HT1080 (cell line): ENCODE data around the gene CYS1. TPM values are rescaled to one million over a fixed set of nuclear protein-coding genes. Genes with fewer than 3 reads are reported as not detected.
"Not testable (repeated sequence)": the region's sequence is repeated elsewhere in the genome, so short reads cannot be mapped to it uniquely, and the experiment has no call there.

Source experiments
- DNase-seq: peaks from one replicate; pipeline ENCODE4 v3.0.0-alpha.2; 2015; ENCODE audit warnings: low read depth
- polyA plus RNA-seq, 2 experiments: library from polyadenylated mRNA; depleted of rRNA; stranded (reverse); fragments of >200 nt; gene quantifications; 2 replicates each; pipeline ENCODE4 v1.2.3, GENCODE V29; 2015
- total RNA-seq: library from RNA; depleted of rRNA; stranded (reverse); fragments of >200 nt; shearing (Covaris generic); gene quantifications from 2 replicates; pipeline ENCODE4 v1.2.3, GENCODE V29; 2014; rRNA removed

CYS1 gene, protein sequence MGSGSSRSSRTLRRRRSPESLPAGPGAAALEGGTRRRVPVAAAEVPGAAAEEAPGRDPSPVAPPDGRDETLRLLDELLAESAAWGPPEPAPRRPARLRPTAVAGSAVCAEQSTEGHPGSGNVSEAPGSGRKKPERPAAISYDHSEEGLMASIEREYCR
- 0.05 and 0.10 TPM in 2 replicates for total RNA-seq
- polyA plus RNA-seq (2015; cell fraction: cytosol; rRNA removed): 0.06 and 0.09 TPM in 2 replicates
- polyA plus RNA-seq (2015; cell fraction: nucleus; rRNA removed): 0.16 TPM in 1 of 2 replicates, not detected in the other

DNA sequence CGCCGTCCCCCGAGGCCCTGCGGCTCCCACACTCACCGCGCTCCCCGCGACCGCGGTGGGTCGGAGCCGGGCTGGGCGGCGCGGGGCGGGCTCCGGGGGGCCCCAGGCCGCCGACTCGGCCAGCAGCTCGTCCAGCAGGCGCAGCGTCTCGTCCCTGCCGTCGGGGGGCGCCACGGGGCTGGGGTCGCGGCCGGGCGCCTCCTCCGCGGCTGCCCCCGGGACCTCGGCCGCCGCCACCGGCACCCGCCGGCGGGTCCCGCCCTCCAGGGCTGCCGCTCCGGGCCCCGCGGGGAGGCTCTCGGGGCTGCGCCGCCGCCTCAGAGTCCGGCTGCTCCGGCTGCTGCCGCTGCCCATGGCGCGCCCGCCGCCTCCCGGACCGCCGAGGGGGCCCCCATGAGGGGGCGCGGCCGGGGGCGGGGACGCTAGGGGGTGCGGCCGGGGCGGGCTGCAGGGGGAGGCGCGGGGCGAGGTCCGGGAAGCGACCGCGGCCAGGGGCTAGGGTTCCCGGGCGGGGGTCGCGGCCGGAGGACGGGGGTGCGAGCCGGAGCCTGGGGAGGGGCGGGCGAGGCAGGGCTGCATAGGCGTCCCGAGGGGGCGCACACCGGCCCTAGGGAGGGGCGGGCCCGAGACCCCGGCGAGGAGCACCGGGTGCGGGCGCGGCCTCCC, at the start of gene CYS1:
TSS of gene CYS1 (minus strand) at position 542 of the 666 bp plus-strand sequence. CDS start at position 354, 188 bp downstream.
- DNase-seq: no peak

DNA sequence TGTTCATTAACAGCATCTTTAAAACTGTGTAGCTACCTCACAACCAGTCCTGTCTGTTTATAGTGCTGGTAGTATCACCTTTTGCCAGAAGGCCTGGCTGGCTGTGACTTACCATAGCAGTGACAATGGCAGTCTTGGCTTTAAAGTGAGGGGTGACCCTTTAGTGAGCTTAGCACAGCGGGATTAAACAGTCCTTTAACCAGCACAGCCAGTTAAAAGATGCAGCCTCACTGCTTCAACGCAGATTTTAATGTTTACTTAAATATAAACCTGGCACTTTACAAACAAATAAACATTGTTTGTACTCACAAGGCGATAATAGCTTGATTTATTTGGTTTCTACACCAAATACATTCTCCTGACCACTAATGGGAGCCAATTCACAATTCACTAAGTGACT, 49.3 kb upstream of the CYS1 start:
- DNase-seq: no peak

DNA sequence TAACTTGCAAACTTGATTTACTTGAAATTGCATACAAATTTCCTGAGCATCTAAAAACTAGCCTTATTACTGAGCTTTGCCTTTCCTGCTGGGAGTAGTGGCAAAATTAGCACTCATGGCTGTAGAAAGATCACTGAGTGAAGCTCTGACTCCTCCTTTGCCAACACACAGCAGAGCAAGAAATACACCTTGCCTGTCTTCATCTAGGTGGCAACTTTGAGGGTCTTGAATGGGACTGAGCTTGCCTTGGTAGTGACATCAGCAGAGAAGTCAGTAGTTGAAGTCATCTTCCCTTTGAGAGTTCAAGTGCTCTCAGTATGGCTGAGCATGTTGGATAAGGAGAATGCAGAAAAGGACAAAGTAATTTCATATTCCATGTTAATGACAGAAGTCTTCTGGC, 48.2 kb upstream of the CYS1 start:
- DNase-seq: no peak

DNA sequence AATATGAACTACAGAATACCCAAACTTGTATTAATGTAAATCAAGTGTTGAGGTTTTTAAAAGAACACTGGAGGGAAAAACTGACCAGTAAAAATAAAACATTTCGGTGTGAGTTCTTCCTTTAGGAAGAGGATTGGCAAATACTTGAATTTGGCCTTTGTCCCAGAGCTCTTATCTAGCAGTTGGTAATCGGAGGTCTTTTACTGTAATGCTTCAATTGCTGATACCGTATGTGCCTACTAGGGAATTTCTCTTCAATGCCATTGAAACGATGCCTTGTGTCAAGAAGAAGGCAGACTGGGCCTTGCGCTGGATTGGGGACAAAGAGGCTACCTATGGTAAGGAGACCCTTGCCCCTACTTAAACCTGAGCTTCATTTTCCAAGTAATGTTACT, 46.4 kb upstream of the CYS1 start:
- no peak for DNase-seq

DNA sequence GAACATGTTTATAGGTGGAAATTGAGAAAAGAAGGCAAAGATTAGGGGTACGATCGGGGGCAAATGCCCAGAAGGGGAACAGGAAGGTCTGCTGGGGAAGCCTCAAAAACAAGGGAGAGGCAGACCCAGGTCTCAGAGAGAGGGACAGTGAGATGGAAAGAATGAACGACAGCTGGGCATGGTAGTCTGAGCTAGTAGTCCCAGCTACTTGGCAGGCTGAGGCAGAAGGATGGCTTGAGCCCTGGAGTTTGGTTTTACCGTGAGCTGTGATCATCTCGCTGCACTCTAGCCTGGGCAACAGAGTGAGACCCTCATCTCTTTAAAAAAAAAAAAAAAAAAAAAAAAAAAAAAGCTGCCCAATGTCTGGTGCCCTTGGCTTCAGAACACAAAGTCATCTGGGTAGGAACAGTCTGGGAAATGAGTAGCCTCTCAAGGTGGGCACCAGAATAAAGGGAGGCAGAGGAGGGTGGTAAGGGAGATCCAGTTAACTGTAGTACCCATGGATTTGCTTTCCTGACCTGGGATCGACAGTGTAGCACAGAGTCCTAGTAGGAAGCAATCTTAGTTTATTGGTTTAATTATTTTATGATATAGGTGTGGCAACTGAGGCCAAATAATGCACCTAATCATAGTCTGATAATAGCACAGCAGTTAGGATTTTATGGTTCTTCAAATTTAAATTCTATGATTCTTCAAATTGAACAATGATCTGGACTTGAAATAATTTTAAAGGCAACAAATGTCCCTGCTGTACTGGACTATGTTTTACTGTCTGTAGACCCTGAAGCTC, 45.8 kb upstream of the CYS1 start:
- DNase-seq: no peak

DNA sequence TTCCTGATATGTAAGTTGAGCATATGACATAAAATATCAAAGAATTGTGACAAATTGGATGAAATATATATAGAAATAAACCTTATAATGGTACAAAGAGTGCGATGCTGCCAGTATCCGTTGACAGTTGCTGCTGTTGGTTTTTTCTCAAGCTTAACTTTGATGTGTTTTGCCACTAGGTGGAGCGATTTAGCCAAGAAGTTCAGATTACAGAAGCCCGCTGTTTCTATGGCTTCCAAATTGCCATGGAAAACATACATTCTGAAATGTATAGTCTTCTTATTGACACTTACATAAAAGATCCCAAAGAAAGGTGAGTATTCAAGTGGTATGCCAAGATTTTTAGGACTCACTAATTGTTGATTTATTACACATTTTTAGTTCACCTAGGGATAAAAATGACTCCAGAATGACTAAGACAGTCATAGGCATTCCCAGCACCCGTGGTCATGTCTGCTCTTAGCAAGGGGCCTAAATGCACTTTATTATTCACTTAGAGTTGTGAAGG, 44.4 kb upstream of the CYS1 start:
- DNase-seq: peak; percentile 76

DNA sequence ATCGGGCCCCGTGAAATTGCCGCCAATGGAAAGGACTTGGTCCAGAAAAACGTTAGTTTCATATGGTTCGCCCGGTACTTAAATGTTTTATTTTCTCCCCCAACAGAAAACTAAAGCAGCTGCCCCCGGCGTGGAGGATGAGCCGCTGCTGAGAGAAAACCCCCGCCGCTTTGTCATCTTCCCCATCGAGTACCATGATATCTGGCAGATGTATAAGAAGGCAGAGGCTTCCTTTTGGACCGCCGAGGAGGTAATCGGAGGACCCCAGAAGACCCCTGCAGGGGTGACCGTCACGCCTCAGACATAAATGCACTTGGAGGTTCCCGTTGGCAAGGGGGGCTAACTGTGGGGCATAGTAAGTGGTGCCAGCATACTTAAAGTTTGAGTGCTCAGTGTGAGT, 43.1 kb upstream of the CYS1 start:
- DNase-seq: no peak

DNA sequence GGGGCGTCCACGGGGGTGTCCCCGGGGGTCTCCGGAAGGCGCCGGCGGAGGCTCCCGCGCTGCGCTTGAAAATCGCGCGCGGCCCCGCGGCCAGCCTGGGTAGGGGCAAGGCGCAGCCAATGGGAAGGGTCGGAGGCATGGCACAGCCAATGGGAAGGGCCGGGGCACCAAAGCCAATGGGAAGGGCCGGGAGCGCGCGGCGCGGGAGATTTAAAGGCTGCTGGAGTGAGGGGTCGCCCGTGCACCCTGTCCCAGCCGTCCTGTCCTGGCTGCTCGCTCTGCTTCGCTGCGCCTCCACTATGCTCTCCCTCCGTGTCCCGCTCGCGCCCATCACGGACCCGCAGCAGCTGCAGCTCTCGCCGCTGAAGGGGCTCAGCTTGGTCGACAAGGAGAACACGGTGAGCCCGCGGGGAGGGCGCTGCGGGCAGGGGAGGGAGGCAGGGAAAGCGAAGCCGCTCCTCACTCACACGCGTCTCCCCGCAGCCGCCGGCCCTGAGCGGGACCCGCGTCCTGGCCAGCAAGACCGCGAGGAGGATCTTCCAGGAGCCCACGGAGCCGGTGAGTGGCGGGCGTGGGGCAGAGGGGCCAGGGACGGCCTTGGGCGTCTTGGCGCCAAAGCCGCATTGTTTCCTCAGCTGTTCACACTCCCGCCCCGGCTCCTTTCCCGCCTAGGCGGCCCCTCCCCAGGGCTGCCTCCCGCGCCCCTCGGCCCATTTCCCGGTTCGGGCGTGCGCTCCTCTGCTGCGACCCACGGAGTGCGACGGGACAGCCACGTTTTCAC, 42.5 kb upstream of the CYS1 start, which contains the start of gene RRM2:
TSS of gene RRM2 (plus strand) at position 240 of the 781 bp plus-strand sequence. CDS start at position 300, 60 bp downstream.
- DNase-seq: peak; percentile 95

DNA sequence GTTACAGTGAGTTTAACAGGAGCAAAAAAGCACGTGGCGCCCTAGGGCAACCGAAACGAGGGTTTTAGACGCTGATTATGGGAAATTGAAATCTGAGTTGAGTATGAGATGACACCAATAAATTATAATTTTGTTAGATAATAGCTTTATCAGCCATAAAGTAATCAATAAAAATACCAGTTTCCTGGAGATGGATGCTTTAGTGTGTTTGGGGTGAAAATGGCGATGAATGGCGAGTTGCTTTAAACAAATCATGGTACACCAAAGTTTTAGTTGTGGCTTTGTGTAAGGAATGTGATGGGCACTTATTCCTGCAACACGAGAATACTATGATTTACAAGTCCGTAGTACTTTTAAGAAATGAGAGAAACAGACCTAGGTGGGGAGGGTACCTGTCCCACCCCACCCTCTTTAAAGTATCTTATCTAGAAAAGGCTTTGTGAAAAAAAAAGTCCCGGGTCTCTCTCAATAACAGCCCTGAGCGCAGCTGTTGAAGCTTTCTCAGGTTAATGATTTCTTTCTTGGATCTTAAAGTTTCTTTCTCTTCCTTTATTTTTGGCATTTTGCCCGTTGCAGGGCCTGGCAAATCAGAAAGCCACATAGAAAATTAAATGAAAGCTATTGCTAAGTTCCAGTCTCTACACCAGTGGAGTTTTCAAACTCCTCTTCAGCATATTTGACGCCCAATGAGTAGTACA, 40.8 kb upstream of the CYS1 start:
- DNase-seq: peak; percentile 58

DNA sequence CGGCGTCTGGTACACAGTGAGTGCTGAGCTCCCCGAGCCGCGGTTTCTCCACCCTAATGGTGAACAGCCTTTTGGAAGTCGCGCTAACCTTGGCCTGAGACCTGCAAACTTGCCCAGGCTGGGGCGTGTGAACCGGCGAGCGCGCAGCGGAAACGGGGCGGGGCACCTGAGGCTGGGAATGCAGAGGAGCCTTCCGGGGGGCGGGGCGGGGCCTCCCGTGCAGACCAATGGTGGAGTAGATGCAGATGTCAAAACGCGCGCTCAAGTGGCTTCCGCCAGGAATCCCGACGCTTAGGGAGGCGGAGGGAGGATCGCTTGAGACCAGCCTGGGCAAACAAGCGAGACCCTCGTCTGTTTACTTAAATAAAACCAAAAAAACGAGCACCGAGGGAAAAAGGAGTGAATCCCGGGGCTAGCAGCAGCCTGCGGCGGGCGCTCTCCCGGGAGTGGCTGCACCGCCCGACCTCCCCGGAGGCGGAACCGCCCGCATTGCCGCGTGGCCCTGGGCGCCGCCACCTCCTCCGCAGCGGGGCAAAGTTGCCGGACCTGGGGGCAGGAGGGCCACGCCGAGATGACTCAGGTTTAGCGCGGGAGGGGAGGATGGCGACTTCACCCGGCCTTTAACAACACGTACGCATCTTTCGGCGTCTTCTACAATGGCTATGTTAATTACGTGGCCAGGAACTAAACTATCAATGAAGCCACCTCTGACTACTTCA, 40.1 kb upstream of the CYS1 start:
- peak; percentile 95 for DNase-seq

DNA sequence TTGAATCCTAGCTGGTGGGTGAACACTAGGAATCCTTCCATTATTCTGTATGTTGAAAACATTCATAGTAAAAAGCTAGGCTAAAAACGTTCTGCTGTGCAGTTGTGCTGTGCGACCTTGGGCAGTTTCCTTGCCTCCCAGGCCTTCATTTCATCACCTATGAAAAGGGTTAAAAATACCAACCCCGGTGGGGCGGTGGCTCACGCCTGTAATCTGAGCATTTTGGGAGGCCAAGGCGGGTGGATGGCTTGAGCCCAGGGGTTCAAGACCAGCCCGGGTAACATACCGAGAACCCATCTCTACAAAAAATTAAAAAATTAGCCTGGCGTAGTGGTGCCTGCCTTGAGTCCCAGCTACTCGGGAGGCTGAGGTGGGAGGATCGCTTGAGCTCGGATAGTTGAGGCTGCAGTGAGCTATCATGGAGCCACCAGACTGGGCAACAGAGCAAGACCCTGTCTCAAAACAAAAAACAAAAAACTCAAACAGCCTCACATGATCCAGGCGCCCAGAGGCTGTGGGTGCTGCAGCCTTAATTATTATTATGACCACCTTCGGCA, 39.5 kb upstream of the CYS1 start:
- no peak for DNase-seq

DNA sequence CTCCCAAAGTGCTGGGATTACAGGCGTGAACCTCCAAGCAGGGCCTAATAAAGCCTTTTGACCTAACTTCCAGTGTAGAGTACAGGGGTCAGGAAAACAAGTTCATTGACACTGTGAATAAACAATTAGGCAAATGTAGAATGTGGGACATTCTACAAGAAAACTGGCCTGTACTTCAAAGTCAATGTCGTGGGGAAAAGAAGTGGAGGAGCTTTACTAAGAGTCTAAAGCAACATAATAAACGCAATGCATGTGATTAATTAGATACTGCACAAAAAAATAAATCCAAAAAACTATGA, 38.8 kb upstream of the CYS1 start:
- no peak for DNase-seq

DNA sequence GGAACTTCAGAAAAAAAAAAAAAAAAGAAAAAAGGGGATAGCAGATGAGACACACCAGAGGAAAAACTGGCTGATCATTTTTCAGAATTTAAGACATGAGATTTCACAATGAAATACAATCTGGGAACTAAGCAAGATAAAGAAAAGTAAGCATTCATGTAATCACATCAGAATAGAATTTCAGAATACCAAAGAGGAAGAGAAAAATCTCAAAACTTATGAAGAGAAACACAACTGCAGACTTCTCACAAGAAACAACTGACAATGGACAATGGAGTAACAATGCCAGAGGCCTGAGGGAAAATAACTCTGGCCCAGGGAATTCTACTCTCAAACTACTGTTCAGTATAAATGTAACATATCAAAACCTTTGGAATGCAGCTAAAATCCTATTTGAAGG, 29.1 kb upstream of the CYS1 start:
- DNase-seq: no peak

DNA sequence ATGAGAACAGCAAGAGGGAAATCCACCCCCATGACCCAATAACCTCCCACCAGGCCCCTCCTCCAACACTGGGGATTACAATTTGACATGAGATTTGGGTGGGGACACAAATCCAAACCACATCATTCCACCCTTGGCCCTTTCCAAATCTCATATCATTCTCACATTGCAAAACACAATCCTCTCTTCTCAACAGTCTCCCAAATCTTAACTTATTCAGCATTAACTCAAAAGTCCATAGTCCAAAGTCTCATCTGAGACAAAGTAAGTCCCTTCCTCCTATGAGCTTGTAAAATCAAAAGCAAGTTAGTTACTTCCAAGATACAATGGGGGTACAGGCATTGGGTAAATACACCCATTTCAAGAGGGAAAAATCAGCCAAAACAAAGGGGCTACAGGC, 24.7 kb upstream of the CYS1 start:
- not testable (repeated sequence) for DNase-seq

DNA sequence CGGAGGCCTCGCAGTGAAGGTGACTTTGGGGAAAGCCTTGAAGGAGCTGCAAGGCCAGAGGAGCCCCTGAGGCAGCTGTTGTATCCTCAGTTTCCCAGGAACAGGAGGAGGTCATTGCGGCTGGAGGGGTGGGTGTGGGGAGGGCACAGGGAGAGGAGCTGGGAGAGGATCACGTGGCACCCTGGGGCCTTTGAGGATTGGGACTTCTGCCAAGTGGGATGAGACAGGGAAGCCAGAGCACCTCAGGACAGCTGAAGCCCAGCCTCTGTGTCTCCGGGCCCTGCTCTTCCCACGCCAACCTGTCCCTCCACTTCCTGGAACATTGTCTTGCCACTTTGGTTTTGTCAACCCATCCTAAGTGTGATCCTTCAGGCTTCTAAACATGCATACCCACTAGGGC, 23.0 kb upstream of the CYS1 start:
- no peak for DNase-seq

DNA sequence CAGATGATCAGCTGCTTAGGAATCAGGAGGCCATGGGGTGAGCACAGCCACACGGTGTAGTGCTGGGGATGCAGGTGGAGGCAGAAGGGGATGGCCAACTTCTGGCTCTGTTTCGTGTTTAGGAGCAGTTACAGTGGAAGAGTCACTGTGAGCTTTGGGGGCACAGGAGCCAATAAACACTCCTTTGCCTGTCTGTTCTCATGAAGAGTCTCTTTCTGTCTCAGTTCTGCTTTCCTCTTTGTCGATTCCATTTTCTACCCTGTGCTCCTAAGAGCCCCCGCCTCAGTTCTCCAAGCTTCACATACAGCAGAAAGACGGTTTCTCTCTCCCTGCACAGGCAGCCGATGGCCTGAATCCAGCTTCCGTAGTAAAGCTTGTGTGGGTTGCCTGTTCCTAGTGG, 21.3 kb upstream of the CYS1 start:
- DNase-seq: no peak

DNA sequence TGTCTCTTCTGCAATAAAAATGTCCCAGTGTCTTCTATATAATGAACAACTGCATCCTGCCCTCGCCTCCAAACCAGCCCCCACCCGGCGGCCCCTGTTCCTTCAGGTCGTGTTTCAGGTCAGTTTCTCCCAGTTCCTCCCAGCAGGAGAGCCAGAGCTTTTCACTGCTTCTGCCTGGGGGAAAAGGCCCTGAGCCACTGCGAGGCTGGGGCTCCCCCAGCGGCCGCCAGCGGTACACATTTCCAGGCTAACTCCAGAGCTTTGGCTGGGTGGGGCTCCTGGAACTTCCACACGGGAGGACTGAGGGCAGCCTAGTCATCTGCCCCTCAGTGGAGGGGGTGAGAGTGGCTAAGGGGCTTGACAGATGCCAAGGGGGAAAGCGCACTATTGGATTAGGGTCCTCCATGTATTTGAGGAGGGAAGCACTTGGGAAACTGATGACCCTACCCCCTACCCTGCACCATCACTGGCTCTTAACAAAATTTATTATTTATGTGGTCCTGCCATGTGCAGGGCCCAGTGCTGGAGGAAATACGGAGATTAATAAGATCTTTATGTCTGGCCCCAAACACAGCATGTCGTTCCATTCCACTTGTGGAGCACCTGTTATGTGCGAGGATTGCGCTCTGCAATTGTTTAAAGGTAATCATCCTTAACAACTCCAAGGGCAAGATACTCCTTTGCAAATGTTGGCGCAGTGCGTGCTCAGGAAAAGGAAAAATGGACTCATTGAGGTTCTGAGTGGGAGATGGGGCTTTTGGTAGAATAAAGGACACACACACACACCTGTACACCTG, 17.3 kb upstream of the CYS1 start:
- peak; percentile 72 for DNase-seq

DNA sequence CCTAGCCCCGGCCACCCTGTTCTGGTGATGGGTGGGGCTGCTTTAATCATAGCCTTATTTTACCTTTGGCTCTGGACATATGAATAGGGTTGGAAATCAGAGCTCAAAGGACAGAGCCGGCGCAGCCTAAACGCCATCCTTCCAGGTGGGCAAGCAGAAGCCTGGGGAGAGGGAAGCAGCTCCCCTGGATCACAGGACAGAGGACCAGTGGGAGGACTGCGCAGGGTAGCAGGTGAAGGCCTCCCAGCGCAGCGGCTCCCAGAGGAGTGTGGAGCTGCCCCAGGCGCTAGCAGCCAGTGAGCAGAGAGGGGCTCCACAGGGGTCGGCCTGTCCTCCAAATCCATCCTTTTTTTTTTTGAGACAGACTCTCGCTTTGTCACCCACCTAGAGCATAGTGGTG, 16.4 kb upstream of the CYS1 start:
- no peak for DNase-seq

DNA sequence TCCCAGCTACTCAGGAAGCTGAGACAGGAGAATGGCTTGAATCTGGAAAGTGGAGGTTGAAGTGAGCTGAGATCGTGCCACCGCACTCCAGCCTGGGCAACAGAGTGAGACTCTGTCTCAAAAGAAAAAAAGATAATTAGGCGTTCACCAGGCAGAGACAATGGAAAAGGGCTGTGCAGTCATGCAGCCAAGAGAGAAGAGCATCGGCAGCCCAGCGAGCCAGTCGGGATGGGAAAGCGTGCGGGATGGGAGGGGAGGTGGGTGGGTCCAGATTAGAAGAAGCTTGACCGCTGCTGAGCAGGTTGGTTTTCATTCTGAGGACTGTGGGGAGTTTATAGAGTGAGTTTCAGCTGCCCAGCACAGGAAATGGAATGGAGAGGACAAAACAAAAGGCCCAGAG, 15.0 kb upstream of the CYS1 start:
- DNase-seq: no peak
